Measurements from ENCODE around the gene PKM.
A peak's percentile ranks its signal among the peaks of the same experiment; 100 is the strongest.
"Not testable (repeated sequence)": the region's sequence is repeated elsewhere in the genome, so short reads cannot be mapped to it uniquely, and the experiment has no call there.

PKM gene

GRCh38 chr15:72231066-72231832 is at the start of gene PKM:
Gene PKM (minus strand): TSS chr15:72231190. CDS start chr15:72219097, 12,093 bp downstream.
- H3K36me3 Mint-ChIP-seq = peaks cover 12% of the 10 kb centered on the region
- H3K4me3 Mint-ChIP-seq = peak within 1 kb of the TSS; percentile 99
- H3K4me1 Mint-ChIP-seq (ENCODE audit: low read depth) = peaks cover 34% of the 10 kb centered on the region
- peak within 1 kb of the TSS; percentile 98 for H3K27ac Mint-ChIP-seq
- H3K27me3 Mint-ChIP-seq = no peaks in the 10 kb centered on the region
- no peaks in the 10 kb centered on the region for H3K9me3 Mint-ChIP-seq (ENCODE audit: low read depth)

- Mint-ChIP-seq H3K9me3 (ENCODE audit: low read depth) (no peaks in the 10 kb centered on the region), H3K36me3 (no peaks in the 10 kb centered on the region), H3K27ac (no peak overlapping the region), H3K4me3 (no peak overlapping the region), H3K27me3 (no peaks in the 10 kb centered on the region), H3K4me1 (ENCODE audit: low read depth) (no peaks in the 10 kb centered on the region)
Measured at GRCh38 chr15:72280751-72281150, 49.8 kb upstream of the PKM start.

GRCh38 chr15:72278737-72279136 is 47.7 kb upstream of the PKM start:
- no peaks in the 10 kb centered on the region for H3K27me3 Mint-ChIP-seq
- peaks cover 4% of the 10 kb centered on the region for H3K4me1 Mint-ChIP-seq (ENCODE audit: low read depth)
- H3K36me3 Mint-ChIP-seq = no peaks in the 10 kb centered on the region
- H3K4me3 Mint-ChIP-seq = no peak overlapping the region
- no peaks in the 10 kb centered on the region for H3K9me3 Mint-ChIP-seq (ENCODE audit: low read depth)
- H3K27ac Mint-ChIP-seq = no peak overlapping the region

- H3K9me3 Mint-ChIP-seq (ENCODE audit: low read depth) = no peaks in the 10 kb centered on the region
- peaks cover 19% of the 10 kb centered on the region for H3K4me1 Mint-ChIP-seq (ENCODE audit: low read depth)
- H3K27ac Mint-ChIP-seq = no peak overlapping the region
- no peaks in the 10 kb centered on the region for H3K36me3 Mint-ChIP-seq
- H3K27me3 Mint-ChIP-seq = no peaks in the 10 kb centered on the region
- no peak overlapping the region for H3K4me3 Mint-ChIP-seq
Measured at GRCh38 chr15:72276326-72276700, 45.3 kb upstream of the PKM start.

GRCh38 chr15:72275635-72276325 is 44.8 kb upstream of the PKM start:
- not testable (repeated sequence) for H3K27ac Mint-ChIP-seq; H3K27me3 Mint-ChIP-seq; H3K9me3 Mint-ChIP-seq (ENCODE audit: low read depth); H3K4me3 Mint-ChIP-seq; H3K36me3 Mint-ChIP-seq
- H3K4me1 Mint-ChIP-seq (ENCODE audit: low read depth) = peaks cover 25% of the 10 kb centered on the region

- Mint-ChIP-seq H3K27me3 (no peaks in the 10 kb centered on the region), H3K4me3 (peak overlapping the region; percentile 76), H3K27ac (peak overlapping the region; percentile 87), H3K9me3 (ENCODE audit: low read depth) (no peaks in the 10 kb centered on the region), H3K4me1 (ENCODE audit: low read depth) (peaks cover 41% of the 10 kb centered on the region), H3K36me3 (peaks cover 4% of the 10 kb centered on the region)
Measured at GRCh38 chr15:72272997-72273352, 42.0 kb upstream of the PKM start.

- H3K27me3 Mint-ChIP-seq = no peaks in the 10 kb centered on the region
- peaks cover 4% of the 10 kb centered on the region for H3K36me3 Mint-ChIP-seq
- peak within 1 kb of the TSS; percentile 91 for H3K27ac Mint-ChIP-seq
- H3K4me3 Mint-ChIP-seq = peak within 1 kb of the TSS; percentile 94
- H3K4me1 Mint-ChIP-seq (ENCODE audit: low read depth) = peaks cover 41% of the 10 kb centered on the region
- H3K9me3 Mint-ChIP-seq (ENCODE audit: low read depth) = no peaks in the 10 kb centered on the region
Measured at GRCh38 chr15:72272213-72272996, 41.4 kb upstream of the PKM start, which contains the start of gene PARP6. Gene PARP6 (minus strand): TSS chr15:72272554. CDS start chr15:72267477, 5,077 bp downstream.

- Mint-ChIP-seq H3K9me3 (ENCODE audit: low read depth) (no peaks in the 10 kb centered on the region), H3K36me3 (peaks cover 7% of the 10 kb centered on the region), H3K4me3 (peak overlapping the region; percentile 94), H3K27me3 (no peaks in the 10 kb centered on the region), H3K27ac (peak overlapping the region; percentile 91), H3K4me1 (ENCODE audit: low read depth) (peaks cover 44% of the 10 kb centered on the region)
Measured at GRCh38 chr15:72271895-72272212, 40.9 kb upstream of the PKM start.

- Mint-ChIP-seq H3K27me3 (no peaks in the 10 kb centered on the region), H3K4me3 (peak overlapping the region; percentile 94), H3K9me3 (ENCODE audit: low read depth) (no peaks in the 10 kb centered on the region), H3K36me3 (peaks cover 7% of the 10 kb centered on the region), H3K4me1 (ENCODE audit: low read depth) (peaks cover 44% of the 10 kb centered on the region), H3K27ac (peak overlapping the region; percentile 91)
Measured at GRCh38 chr15:72271221-72271620, 40.2 kb upstream of the PKM start.

- H3K27ac Mint-ChIP-seq = no peak overlapping the region
- peaks cover 50% of the 10 kb centered on the region for H3K4me1 Mint-ChIP-seq (ENCODE audit: low read depth)
- no peaks in the 10 kb centered on the region for H3K9me3 Mint-ChIP-seq (ENCODE audit: low read depth)
- H3K4me3 Mint-ChIP-seq = peak overlapping the region; percentile 94
- H3K27me3 Mint-ChIP-seq = no peaks in the 10 kb centered on the region
- peaks cover 14% of the 10 kb centered on the region for H3K36me3 Mint-ChIP-seq
Measured at GRCh38 chr15:72269739-72270138, 38.7 kb upstream of the PKM start.

GRCh38 chr15:72265031-72265430 is 34.0 kb upstream of the PKM start:
- no peak overlapping the region for H3K4me3 Mint-ChIP-seq
- H3K27ac Mint-ChIP-seq = no peak overlapping the region
- peaks cover 50% of the 10 kb centered on the region for H3K4me1 Mint-ChIP-seq (ENCODE audit: low read depth)
- H3K36me3 Mint-ChIP-seq = peaks cover 36% of the 10 kb centered on the region
- H3K27me3 Mint-ChIP-seq = no peaks in the 10 kb centered on the region
- H3K9me3 Mint-ChIP-seq (ENCODE audit: low read depth) = no peaks in the 10 kb centered on the region

GRCh38 chr15:72252663-72253299 is 21.8 kb upstream of the PKM start:
- no peak overlapping the region for H3K27ac Mint-ChIP-seq
- H3K4me3 Mint-ChIP-seq = no peak overlapping the region
- H3K27me3 Mint-ChIP-seq = no peaks in the 10 kb centered on the region
- no peaks in the 10 kb centered on the region for H3K9me3 Mint-ChIP-seq (ENCODE audit: low read depth)
- H3K4me1 Mint-ChIP-seq (ENCODE audit: low read depth) = peaks cover 3% of the 10 kb centered on the region
- peaks cover 12% of the 10 kb centered on the region for H3K36me3 Mint-ChIP-seq

GRCh38 chr15:72249142-72249810 is 18.3 kb upstream of the PKM start:
- peaks cover 3% of the 10 kb centered on the region for H3K4me1 Mint-ChIP-seq (ENCODE audit: low read depth)
- H3K36me3 Mint-ChIP-seq = peaks cover 8% of the 10 kb centered on the region
- H3K27ac Mint-ChIP-seq = peak overlapping the region; percentile 36
- no peaks in the 10 kb centered on the region for H3K27me3 Mint-ChIP-seq
- no peak overlapping the region for H3K4me3 Mint-ChIP-seq
- H3K9me3 Mint-ChIP-seq (ENCODE audit: low read depth) = no peaks in the 10 kb centered on the region

GRCh38 chr15:72248514-72248913 is 17.5 kb upstream of the PKM start:
- Mint-ChIP-seq H3K4me3 (no peak overlapping the region), H3K4me1 (ENCODE audit: low read depth) (peaks cover 3% of the 10 kb centered on the region), H3K9me3 (ENCODE audit: low read depth) (no peaks in the 10 kb centered on the region), H3K27ac (peak overlapping the region; percentile 36), H3K27me3 (no peaks in the 10 kb centered on the region), H3K36me3 (peaks cover 5% of the 10 kb centered on the region)
